K562 (cell line): ENCODE measurements around the gene YLPM1. TPM values are rescaled to one million over a fixed set of nuclear protein-coding genes. Genes with fewer than 3 reads are reported as not detected.

Experiments used
- ADNP ChIP-seq: fragments of 200-800 bp; sonication (Bioruptor generic); IDR thresholded peaks from 2 replicates; pipeline ENCODE4 v1.6.1; 2016; ENCODE audit warnings: missing genetic modification characterization, missing compliant biosample characterization
- ATF1 ChIP-seq, 2 experiments: fragments of 450-650 bp in 1 of 2; IDR thresholded peaks; 2 replicates each; pipeline ENCODE4 v1.6.1; 2016; ENCODE audit warnings: missing compliant biosample characterization in 1 of 2, missing genetic modification characterization in 1 of 2
- BCL6 ChIP-seq: fragments of 250-450 bp; sonication (Bioruptor Pico); IDR thresholded peaks from 2 replicates; pipeline ENCODE4 v1.4.0; 2020
- BHLHE40 ChIP-seq: IDR thresholded peaks from 2 replicates; pipeline ENCODE4 v1.6.1; 2011; ENCODE audit warnings: low read length, improper control_type of control experiment
- CREB1 ChIP-seq, 2 experiments: sonication (generic) in 1 of 2; formaldehyde crosslinking in 1 of 2; IDR thresholded peaks; 2 replicates each; pipeline versions ENCODE4 v1.6.1 to v1.8.0; 2012 to 2022; ENCODE audit warnings: inconsistent platforms in 1 of 2, mild to moderate bottlenecking in 1 of 2, missing genetic modification reagents in 1 of 2, moderate library complexity in 1 of 2
- DACH1 ChIP-seq: fragments of 450-650 bp; IDR thresholded peaks from 2 replicates; pipeline ENCODE4 v1.6.1; 2018; ENCODE audit not compliant: partially characterized antibody
- HDAC8 ChIP-seq: fragments of 450-650 bp; IDR thresholded peaks from 2 replicates; pipeline ENCODE4 v1.6.1; 2016; ENCODE audit warnings: mild to moderate bottlenecking, missing genetic modification characterization, moderate library complexity, missing compliant biosample characterization
- HINFP ChIP-seq: fragments of 450-650 bp; conservative IDR thresholded peaks from 2 replicates; pipeline ENCODE4 v1.6.1; 2016; ENCODE audit warnings: missing genetic modification characterization, low read depth, mild to moderate bottlenecking, control low read depth, missing compliant biosample characterization
- HOXB6 ChIP-seq: fragments of 250-450 bp; sonication (Bioruptor Pico); IDR thresholded peaks from 2 replicates; pipeline ENCODE4 v1.5.1; 2022; ENCODE audit warnings: mild to moderate bottlenecking, borderline replicate concordance
- KAT2B ChIP-seq: IDR thresholded peaks from one replicate; pipeline ENCODE4 v1.6.1; 2012; ENCODE audit warnings: low read depth, mild to moderate bottlenecking, control low read depth, inconsistent platforms, low read length, moderate library complexity
- NR0B1 ChIP-seq: fragments of 450-650 bp; IDR thresholded peaks from one replicate; pipeline ENCODE4 v1.6.1; 2018; ENCODE audit warnings: mild to moderate bottlenecking, moderate library complexity; ENCODE audit not compliant: partially characterized antibody
- PBX2 ChIP-seq, 2 experiments: IDR thresholded peaks in 1 of 2; conservative IDR thresholded peaks in 1 of 2; 2 replicates each; pipeline ENCODE4 v1.6.1; 2016; ENCODE audit warnings: low read depth in 2 of 2, mild to moderate bottlenecking in 1 of 2, missing compliant biosample characterization in 1 of 2, missing genetic modification characterization in 1 of 2, moderate library complexity in 1 of 2
- POU5F1 ChIP-seq: fragments of 150-350 bp; IDR thresholded peaks from 2 replicates; pipeline ENCODE4 v1.6.1; 2014; ENCODE audit warnings: borderline replicate concordance, low read length, low read depth, mild to moderate bottlenecking; ENCODE audit not compliant: partially characterized antibody
- SOX6 ChIP-seq: fragments of 450-650 bp; IDR thresholded peaks from 2 replicates; pipeline ENCODE4 v1.6.1; 2014; ENCODE audit warnings: mild to moderate bottlenecking
- TAF9B ChIP-seq: fragments of 450-650 bp; IDR thresholded peaks from 2 replicates; pipeline ENCODE4 v1.6.1; 2018; ENCODE audit warnings: mild to moderate bottlenecking; ENCODE audit not compliant: partially characterized antibody
- ZKSCAN8 ChIP-seq: fragments of 200-800 bp; sonication (Bioruptor generic); IDR thresholded peaks from 2 replicates; pipeline ENCODE4 v1.6.1; 2016; ENCODE audit warnings: missing genetic modification characterization, missing compliant biosample characterization
- ZNF133 ChIP-seq: fragments of 250-450 bp; sonication (Bioruptor Pico); IDR thresholded peaks from 2 replicates; pipeline ENCODE4 v1.4.0; 2020; ENCODE audit warnings: mild to moderate bottlenecking
- ZNF239 ChIP-seq: fragments of 250-450 bp; sonication (Bioruptor Pico); IDR thresholded peaks from 2 replicates; pipeline ENCODE4 v1.4.0; 2020; ENCODE audit warnings: mild to moderate bottlenecking
- ZNF449 ChIP-seq: fragments of 250-450 bp; sonication (Bioruptor Pico); IDR thresholded peaks from 2 replicates; pipeline ENCODE4 v1.8.0; 2022; ENCODE audit warnings: moderate library complexity, mild to moderate bottlenecking, inconsistent platforms
- polyA plus RNA-seq, 8 experiments: library from polyadenylated mRNA; depleted of rRNA in 4 of 8; stranded (reverse) in 5 of 8; unstranded in 3 of 8; fragments of >200 nt; fragmentation: Nextera tagmentation in 2 of 8; fragmentation: Illumina TruSeq in 1 of 8; extraction: Ambion mirVana in 2 of 8; extraction: Trizol in 1 of 8; gene quantifications; 2 replicates each; pipeline versions ENCODE4 v1.2.1 to v1.2.3, GENCODE V29; 2011 to 2014; ENCODE audit warnings: inconsistent platforms in 1 of 8, missing spikeins in 1 of 8
- total RNA-seq, 7 experiments: library from RNA; depleted of rRNA in 6 of 7; stranded (reverse); fragments of >200 nt in 6 of 7; fragmentation: Illumina TruSeq in 2 of 7; extraction: Trizol in 2 of 7; gene quantifications; 2 replicates each; pipeline versions ENCODE4 v1.2.1 to v1.2.3, GENCODE V29; 2011 to 2021; ENCODE audit warnings: low replicate concordance in 1 of 7

YLPM1 gene
- total and polyA plus RNA-seq, 9 of the 15 experiments (the other 6 are each of a cell fraction or from before 2014, with no cell fraction given) = 7.2 to 32.7 (median 14.6) TPM

GRCh38 chr14:74762917-74763802 lies at the start of gene YLPM1 (continued):
- TF ChIP-seq HOXB6 (no peak), TAF9B (no peak), ZNF239 (CRISPR knock-in tag) (no peak), BHLHE40 (no peak), PBX2 (CRISPR knock-in tag; IDR thresholded peaks at IDR 0.05; ENCODE audit: low read depth) (no peak), PBX2 (tag; conservative IDR thresholded peaks at IDR 0.05; ENCODE audit: low read depth) (no peak), BCL6 (no peak), ZNF133 (CRISPR knock-in tag) (no peak), ADNP (tag) (no peak), HDAC8 (tag) (no peak), ZKSCAN8 (CRISPR knock-in tag) (no peak), CREB1 (IDR thresholded peaks at IDR 0.05) (peak; percentile 66; the same call in 1 of the 2 replicates), CREB1 (CRISPR knock-in tag; IDR thresholded peaks at IDR 0.05) (peak; percentile 78; the same call in 1 of the 2 replicates), ZNF449 (CRISPR knock-in tag) (no peak), POU5F1 (no peak), ATF1 (CRISPR knock-in tag; IDR thresholded peaks at IDR 0.05) (no peak), ATF1 (tag; IDR thresholded peaks at IDR 0.05) (peak; percentile 75), HINFP (tag) (no peak), SOX6 (peak; percentile 43; the same call in 1 of the 2 replicates), NR0B1 (no peak), DACH1 (no peak), KAT2B (no peak)
